Liver (tissue), 9 donors: ENCODE results near the gene ARID5B. TPM values are rescaled to one million over a fixed set of nuclear protein-coding genes. Genes with fewer than 3 reads are reported as not detected.
A peak's percentile ranks its signal among the peaks of the same experiment; 100 is the strongest.

Source experiments
- DNase-seq: peaks from one replicate; pipeline ENCODE4 v3.0.0-alpha.2; 2017; ENCODE audit warnings: low spot score
- H3K27ac ChIP-seq, 2 donors: one replicate each; pipeline ENCODE4 v1.7.0; 2013; ENCODE audit warnings: inconsistent platforms in 2 of 2, low read length in 2 of 2, control low read depth in 1 of 2, low read depth in 1 of 2, mild to moderate bottlenecking in 1 of 2
- H3K27me3 ChIP-seq, 4 donors: one replicate each; pipeline versions ENCODE4 v1.6.1 to v1.7.0; 2013; ENCODE audit warnings: low read length in 3 of 4, inconsistent platforms in 1 of 4, mild to moderate bottlenecking in 1 of 4, moderate library complexity in 1 of 4; ENCODE audit not compliant: control insufficient read depth in 4 of 4, insufficient read depth in 4 of 4
- H3K36me3 ChIP-seq, 4 donors: one replicate each; pipeline versions ENCODE4 v1.6.1 to v1.7.0; 2013; ENCODE audit warnings: low read length in 3 of 4, mild to moderate bottlenecking in 3 of 4, low read depth in 1 of 4, moderate library complexity in 1 of 4; ENCODE audit not compliant: control insufficient read depth in 4 of 4, insufficient read depth in 3 of 4
- H3K4me1 ChIP-seq, 4 donors: one replicate each; pipeline versions ENCODE4 v1.6.1 to v1.7.0; 2013; ENCODE audit warnings: low read length in 3 of 4, mild to moderate bottlenecking in 3 of 4, moderate library complexity in 1 of 4; ENCODE audit not compliant: control insufficient read depth in 4 of 4, insufficient read depth in 4 of 4
- H3K4me3 ChIP-seq, 3 donors: one replicate each; pipeline versions ENCODE4 v1.6.1 to v1.7.0; 2013; ENCODE audit warnings: low read length in 3 of 3, control low read depth in 1 of 3, low read depth in 1 of 3, mild to moderate bottlenecking in 1 of 3
- H3K9ac ChIP-seq, 2 donors: one replicate each; pipeline ENCODE4 v1.7.0; 2013; ENCODE audit warnings: low read length in 2 of 2, mild to moderate bottlenecking in 2 of 2, moderate library complexity in 2 of 2, control low read depth in 1 of 2, low read depth in 1 of 2
- H3K9me3 ChIP-seq, 4 donors: one replicate each; pipeline versions ENCODE4 v1.6.1 to v1.7.0; 2013; ENCODE audit warnings: low read length in 3 of 4; ENCODE audit not compliant: control insufficient read depth in 4 of 4
- EGR1 ChIP-seq, 2 donors: IDR thresholded peaks; 2 replicates each; pipeline ENCODE4 v1.6.1; 2016 to 2018; ENCODE audit warnings: antibody characterized with exemption in 2 of 2, low read depth in 2 of 2
- FOXA1 ChIP-seq: IDR thresholded peaks from 2 replicates; pipeline ENCODE4 v1.6.1; 2016; ENCODE audit warnings: antibody characterized with exemption
- FOXA2 ChIP-seq: IDR thresholded peaks from 2 replicates; pipeline ENCODE4 v1.6.1; 2016; ENCODE audit warnings: antibody characterized with exemption
- GABPA ChIP-seq, 2 donors: IDR thresholded peaks in 1 of 2; conservative IDR thresholded peaks in 1 of 2; 2 replicates each; pipeline ENCODE4 v1.6.1; 2016; ENCODE audit warnings: antibody characterized with exemption in 2 of 2, mild to moderate bottlenecking in 1 of 2, moderate library complexity in 1 of 2
- HNF4A ChIP-seq, 2 donors: conservative IDR thresholded peaks; 2 replicates each; pipeline ENCODE4 v1.6.1; 2016; ENCODE audit warnings: antibody characterized with exemption in 2 of 2, mild to moderate bottlenecking in 2 of 2
- HNF4G ChIP-seq: IDR thresholded peaks from 2 replicates; pipeline ENCODE4 v1.6.1; 2016; ENCODE audit warnings: antibody characterized with exemption
- JUND ChIP-seq, 2 donors: IDR thresholded peaks; 2 replicates each; pipeline ENCODE4 v1.6.1; 2016; ENCODE audit warnings: antibody characterized with exemption in 2 of 2
- NR2F2 ChIP-seq: IDR thresholded peaks from 2 replicates; pipeline ENCODE4 v1.6.1; 2016; ENCODE audit warnings: antibody characterized with exemption
- RAD21 ChIP-seq, 2 donors: IDR thresholded peaks; 2 replicates each; pipeline ENCODE4 v1.6.1; 2016; ENCODE audit warnings: antibody characterized with exemption in 2 of 2, mild to moderate bottlenecking in 2 of 2
- RXRA ChIP-seq, 2 donors: IDR thresholded peaks; 2 replicates each; pipeline ENCODE4 v1.6.1; 2017 to 2018; ENCODE audit warnings: antibody characterized with exemption in 2 of 2, mild to moderate bottlenecking in 1 of 2
- SP1 ChIP-seq: IDR thresholded peaks from 2 replicates; pipeline ENCODE4 v1.6.1; 2018; ENCODE audit warnings: antibody characterized with exemption, mild to moderate bottlenecking
- TAF1 ChIP-seq: conservative IDR thresholded peaks from 2 replicates; pipeline ENCODE4 v1.6.1; 2016; ENCODE audit warnings: antibody characterized with exemption, mild to moderate bottlenecking
- YY1 ChIP-seq: IDR thresholded peaks from 2 replicates; pipeline ENCODE4 v1.6.1; 2016; ENCODE audit warnings: antibody characterized with exemption, mild to moderate bottlenecking
- WGBS: extraction: QIAGEN DNeasy Blood & Tissue Kit; methylation state at CpG from one replicate; pipeline ENCODE4 v1.1.7; 2013; 5-methylcytosine and 5-hydroxymethylcytosine counted together
- polyA plus RNA-seq, 2 donors: library from polyadenylated mRNA; stranded (reverse) in 1 of 2; unstranded in 1 of 2; fragments of 200-250 nt in 1 of 2; fragments of >200 nt in 1 of 2; fragmentation: Nextera tagmentation in 1 of 2; extraction: Ambion mirVana in 1 of 2; gene quantifications; one replicate each; pipeline versions ENCODE4 v1.2.1 to v1.2.3, GENCODE V29; 2013 to 2015
- total RNA-seq, 2 donors: library from RNA; depleted of rRNA; stranded (reverse); fragments of >200 nt; gene quantifications; one replicate each; pipeline ENCODE4 v1.2.3, GENCODE V29; 2014
- TF ChIP-seq, protein P1 (sequence below): IDR thresholded peaks from 2 replicates; pipeline ENCODE4 v1.6.1; 2016; ENCODE audit warnings: antibody characterized with exemption
- TF ChIP-seq, protein P2 (sequence below): fragments of 150-350 bp; IDR thresholded peaks from 2 replicates; pipeline ENCODE4 v1.5.1; 2017; ENCODE audit warnings: improper control_type of control experiment, low read depth, low read length; ENCODE audit not compliant: missing input control
- TF ChIP-seq, protein P3 (sequence below): IDR thresholded peaks from 2 replicates; pipeline ENCODE4 v1.6.1; 2016; ENCODE audit warnings: antibody characterized with exemption
- TF ChIP-seq, protein P4 (sequence below): IDR thresholded peaks from 2 replicates; pipeline ENCODE4 v1.6.1; 2016; ENCODE audit warnings: antibody characterized with exemption
- TF ChIP-seq, protein P5 (sequence below): IDR thresholded peaks from 2 replicates; pipeline ENCODE4 v1.6.1; 2016; ENCODE audit warnings: antibody characterized with exemption, mild to moderate bottlenecking
- donor health status: healthy.
- donor health status: healthy.
- donor health status: healthy.
- donor health status: healthy.
- donor health status: healthy.

ARID5B gene
- total and polyA plus RNA-seq, 4 donors, result 1.3 to 6.4 (median 5.2) TPM

DNA sequence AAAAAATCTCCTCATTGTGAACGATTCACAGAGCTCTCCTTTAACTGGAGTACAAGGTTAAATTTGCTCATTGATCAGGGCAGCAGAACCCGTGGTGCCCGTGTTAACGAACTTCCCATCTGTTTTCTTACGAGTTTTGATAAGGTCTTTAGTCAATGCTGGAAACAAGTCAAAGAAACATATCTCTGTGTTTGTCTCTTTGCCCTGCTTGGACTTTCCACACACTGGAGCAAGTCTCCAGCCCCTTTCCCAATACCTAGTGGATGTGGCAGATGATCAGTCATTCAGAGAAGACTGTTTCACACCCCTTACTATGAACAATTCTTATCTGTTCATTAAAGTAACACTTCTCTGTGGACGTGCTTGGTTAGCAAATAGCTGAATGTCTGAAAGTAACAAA, 121.3 kb downstream of the ARID5B start:
- Histone ChIP-seq H3K27ac (peak overlapping the region; percentile 60 to 66), H3K27me3 (no peaks in the 10 kb centered on the region), H3K9ac (no peak overlapping the region), H3K4me3 (peak overlapping the region in 1 of 3 donors; percentile 21), H3K4me1 (peaks cover 10 to 22% (median 11%) of the 10 kb centered on the region in 4 donors), H3K9me3 (no peaks in the 10 kb centered on the region), H3K36me3 (no peaks in the 10 kb centered on the region)
- WGBS, result 26% methylated on average over 6 of the region's 6 CpGs
- no peak for DNase-seq
- TF ChIP-seq FOXA2 (no peak), RXRA (IDR thresholded peaks at IDR 0.05) (peak; percentile 35 to 58), YY1 (peak; percentile 36), HNF4G (peak; percentile 31), FOXA1 (no peak), GABPA (IDR thresholded peaks at IDR 0.05 in 1 of 2, conservative IDR thresholded peaks at IDR 0.05 in 1 of 2) (no peak), JUND (IDR thresholded peaks at IDR 0.05) (peak; percentile 22 to 59), HNF4A (conservative IDR thresholded peaks at IDR 0.05) (peak; percentile 78 to 86), TAF1 (no peak), NR2F2 (no peak), RAD21 (IDR thresholded peaks at IDR 0.05) (peak in 1 of 2 donors; percentile 46), SP1 (peak; percentile 57)
- TF ChIP-seq, protein P1, sequence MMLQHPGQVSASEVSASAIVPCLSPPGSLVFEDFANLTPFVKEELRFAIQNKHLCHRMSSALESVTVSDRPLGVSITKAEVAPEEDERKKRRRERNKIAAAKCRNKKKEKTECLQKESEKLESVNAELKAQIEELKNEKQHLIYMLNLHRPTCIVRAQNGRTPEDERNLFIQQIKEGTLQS, result no peak
- TF ChIP-seq, protein P2, sequence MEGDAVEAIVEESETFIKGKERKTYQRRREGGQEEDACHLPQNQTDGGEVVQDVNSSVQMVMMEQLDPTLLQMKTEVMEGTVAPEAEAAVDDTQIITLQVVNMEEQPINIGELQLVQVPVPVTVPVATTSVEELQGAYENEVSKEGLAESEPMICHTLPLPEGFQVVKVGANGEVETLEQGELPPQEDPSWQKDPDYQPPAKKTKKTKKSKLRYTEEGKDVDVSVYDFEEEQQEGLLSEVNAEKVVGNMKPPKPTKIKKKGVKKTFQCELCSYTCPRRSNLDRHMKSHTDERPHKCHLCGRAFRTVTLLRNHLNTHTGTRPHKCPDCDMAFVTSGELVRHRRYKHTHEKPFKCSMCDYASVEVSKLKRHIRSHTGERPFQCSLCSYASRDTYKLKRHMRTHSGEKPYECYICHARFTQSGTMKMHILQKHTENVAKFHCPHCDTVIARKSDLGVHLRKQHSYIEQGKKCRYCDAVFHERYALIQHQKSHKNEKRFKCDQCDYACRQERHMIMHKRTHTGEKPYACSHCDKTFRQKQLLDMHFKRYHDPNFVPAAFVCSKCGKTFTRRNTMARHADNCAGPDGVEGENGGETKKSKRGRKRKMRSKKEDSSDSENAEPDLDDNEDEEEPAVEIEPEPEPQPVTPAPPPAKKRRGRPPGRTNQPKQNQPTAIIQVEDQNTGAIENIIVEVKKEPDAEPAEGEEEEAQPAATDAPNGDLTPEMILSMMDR, result no peak
- TF ChIP-seq, protein P3, sequence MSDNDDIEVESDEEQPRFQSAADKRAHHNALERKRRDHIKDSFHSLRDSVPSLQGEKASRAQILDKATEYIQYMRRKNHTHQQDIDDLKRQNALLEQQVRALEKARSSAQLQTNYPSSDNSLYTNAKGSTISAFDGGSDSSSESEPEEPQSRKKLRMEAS, result no peak
- TF ChIP-seq, protein P4, sequence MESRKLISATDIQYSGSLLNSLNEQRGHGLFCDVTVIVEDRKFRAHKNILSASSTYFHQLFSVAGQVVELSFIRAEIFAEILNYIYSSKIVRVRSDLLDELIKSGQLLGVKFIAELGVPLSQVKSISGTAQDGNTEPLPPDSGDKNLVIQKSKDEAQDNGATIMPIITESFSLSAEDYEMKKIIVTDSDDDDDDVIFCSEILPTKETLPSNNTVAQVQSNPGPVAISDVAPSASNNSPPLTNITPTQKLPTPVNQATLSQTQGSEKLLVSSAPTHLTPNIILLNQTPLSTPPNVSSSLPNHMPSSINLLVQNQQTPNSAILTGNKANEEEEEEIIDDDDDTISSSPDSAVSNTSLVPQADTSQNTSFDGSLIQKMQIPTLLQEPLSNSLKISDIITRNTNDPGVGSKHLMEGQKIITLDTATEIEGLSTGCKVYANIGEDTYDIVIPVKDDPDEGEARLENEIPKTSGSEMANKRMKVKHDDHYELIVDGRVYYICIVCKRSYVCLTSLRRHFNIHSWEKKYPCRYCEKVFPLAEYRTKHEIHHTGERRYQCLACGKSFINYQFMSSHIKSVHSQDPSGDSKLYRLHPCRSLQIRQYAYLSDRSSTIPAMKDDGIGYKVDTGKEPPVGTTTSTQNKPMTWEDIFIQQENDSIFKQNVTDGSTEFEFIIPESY, result no peak
- TF ChIP-seq, protein P5, sequence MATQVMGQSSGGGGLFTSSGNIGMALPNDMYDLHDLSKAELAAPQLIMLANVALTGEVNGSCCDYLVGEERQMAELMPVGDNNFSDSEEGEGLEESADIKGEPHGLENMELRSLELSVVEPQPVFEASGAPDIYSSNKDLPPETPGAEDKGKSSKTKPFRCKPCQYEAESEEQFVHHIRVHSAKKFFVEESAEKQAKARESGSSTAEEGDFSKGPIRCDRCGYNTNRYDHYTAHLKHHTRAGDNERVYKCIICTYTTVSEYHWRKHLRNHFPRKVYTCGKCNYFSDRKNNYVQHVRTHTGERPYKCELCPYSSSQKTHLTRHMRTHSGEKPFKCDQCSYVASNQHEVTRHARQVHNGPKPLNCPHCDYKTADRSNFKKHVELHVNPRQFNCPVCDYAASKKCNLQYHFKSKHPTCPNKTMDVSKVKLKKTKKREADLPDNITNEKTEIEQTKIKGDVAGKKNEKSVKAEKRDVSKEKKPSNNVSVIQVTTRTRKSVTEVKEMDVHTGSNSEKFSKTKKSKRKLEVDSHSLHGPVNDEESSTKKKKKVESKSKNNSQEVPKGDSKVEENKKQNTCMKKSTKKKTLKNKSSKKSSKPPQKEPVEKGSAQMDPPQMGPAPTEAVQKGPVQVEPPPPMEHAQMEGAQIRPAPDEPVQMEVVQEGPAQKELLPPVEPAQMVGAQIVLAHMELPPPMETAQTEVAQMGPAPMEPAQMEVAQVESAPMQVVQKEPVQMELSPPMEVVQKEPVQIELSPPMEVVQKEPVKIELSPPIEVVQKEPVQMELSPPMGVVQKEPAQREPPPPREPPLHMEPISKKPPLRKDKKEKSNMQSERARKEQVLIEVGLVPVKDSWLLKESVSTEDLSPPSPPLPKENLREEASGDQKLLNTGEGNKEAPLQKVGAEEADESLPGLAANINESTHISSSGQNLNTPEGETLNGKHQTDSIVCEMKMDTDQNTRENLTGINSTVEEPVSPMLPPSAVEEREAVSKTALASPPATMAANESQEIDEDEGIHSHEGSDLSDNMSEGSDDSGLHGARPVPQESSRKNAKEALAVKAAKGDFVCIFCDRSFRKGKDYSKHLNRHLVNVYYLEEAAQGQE, result no peak

DNA sequence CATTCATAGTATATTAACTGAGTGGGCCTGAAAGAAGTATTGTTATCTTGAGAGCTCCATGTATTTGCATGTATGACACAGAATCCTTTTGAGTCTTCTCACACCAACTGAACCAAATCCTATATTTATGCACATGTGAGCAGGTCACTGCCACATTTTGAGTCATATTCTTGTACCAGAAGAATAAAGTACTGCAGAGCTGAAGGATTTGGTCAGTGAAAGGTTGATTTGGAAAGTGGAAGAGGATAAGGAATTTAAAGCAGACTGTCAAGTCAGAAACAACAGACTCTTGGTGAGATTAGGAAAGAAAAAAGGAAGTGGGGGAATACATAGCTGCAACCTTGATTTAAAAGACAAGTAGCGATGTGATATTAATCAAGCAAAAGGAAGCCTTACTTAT, 121.8 kb downstream of the ARID5B start:
- Histone ChIP-seq H3K36me3 (no peaks in the 10 kb centered on the region), H3K9me3 (no peaks in the 10 kb centered on the region), H3K27me3 (no peaks in the 10 kb centered on the region), H3K4me3 (no peak overlapping the region), H3K9ac (no peak overlapping the region), H3K4me1 (peaks cover 9 to 19% (median 10%) of the 10 kb centered on the region in 4 donors), H3K27ac (no peak overlapping the region)
- no peak for DNase-seq
- whole genome bisulfite sequencing, result 88% methylated on average over 1 of the region's 1 CpG
- TF ChIP-seq, protein P3, result no peak
- TF ChIP-seq SP1, result no peak
- no peak for TF ChIP-seq HNF4A (conservative IDR thresholded peaks at IDR 0.05)
- TF ChIP-seq YY1, result no peak
- TF ChIP-seq EGR1 (IDR thresholded peaks at IDR 0.05; ENCODE audit: low read depth in 2 of 2), result no peak
- no peak for TF ChIP-seq HNF4G
- TF ChIP-seq, protein P5, result no peak
- no peak for TF ChIP-seq JUND (IDR thresholded peaks at IDR 0.05)
- TF ChIP-seq GABPA (IDR thresholded peaks at IDR 0.05 in 1 of 2, conservative IDR thresholded peaks at IDR 0.05 in 1 of 2), result no peak
- no peak for TF ChIP-seq RAD21 (IDR thresholded peaks at IDR 0.05)
- TF ChIP-seq, protein P2, result no peak
